SU-DHL-6 (cell line): ENCODE measurements around the gene TFF1.

Source experiments
- H2AFZ ChIP-seq: fragments of 200-600 bp; sonication (generic); 2 replicates; pipeline ENCODE4 v1.6.1; 2014; ENCODE audit warnings: low read depth, mild to moderate bottlenecking, moderate library complexity, mixed read lengths, antibody characterized with exemption, low read length; ENCODE audit not compliant: severe bottlenecking
- H3F3A ChIP-seq: fragments of 200-600 bp; shearing (Covaris generic); 2 replicates; pipeline ENCODE4 v1.6.0; 2016; ENCODE audit warnings: antibody characterized with exemption, mild to moderate bottlenecking; ENCODE audit not compliant: insufficient read depth
- H3K27ac ChIP-seq: fragments of 200-600 bp; sonication (generic); 2 replicates; pipeline ENCODE4 v1.5.1; 2016; ENCODE audit warnings: low read depth, mild to moderate bottlenecking, low read length, moderate library complexity, mixed read lengths
- H3K27me3 ChIP-seq: fragments of 200-600 bp; sonication (generic), shearing (Covaris generic); 2 replicates; pipeline ENCODE4 v1.6.0; 2014; ENCODE audit warnings: mild to moderate bottlenecking, low read length
- H3K36me3 ChIP-seq: fragments of 200-600 bp; sonication (generic); 2 replicates; pipeline ENCODE4 v1.6.1; 2014; ENCODE audit warnings: mild to moderate bottlenecking, low read length, mixed read lengths
- H3K4me2 ChIP-seq: fragments of 300-600, 200-600 bp; shearing (Covaris generic), sonication (generic); 2 replicates; pipeline ENCODE4 v1.6.0; 2014; ENCODE audit warnings: low read length, low read depth, mild to moderate bottlenecking; ENCODE audit not compliant: poor library complexity, severe bottlenecking
- H3K4me3 ChIP-seq: fragments of 200-600 bp; sonication (generic); 2 replicates; pipeline ENCODE4 v1.5.1; 2014; ENCODE audit warnings: antibody characterized with exemption, low read length, mild to moderate bottlenecking, mixed read lengths; ENCODE audit not compliant: insufficient read depth, poor library complexity, severe bottlenecking
- H3K79me2 ChIP-seq: fragments of 200-600 bp; sonication (generic); 2 replicates; pipeline ENCODE4 v1.6.1; 2014; ENCODE audit warnings: mild to moderate bottlenecking, low read length, moderate library complexity; ENCODE audit not compliant: insufficient read depth
- H3K9ac ChIP-seq: fragments of 200-600 bp; sonication (generic); 2 replicates; pipeline ENCODE4 v1.7.0; 2014; ENCODE audit warnings: mild to moderate bottlenecking, low read length
- H3K9me2 ChIP-seq: fragments of 200-600 bp; sonication (generic); replicated peaks from 2 replicates; pipeline ENCODE4 v1.6.1; 2014; ENCODE audit warnings: low read length; ENCODE audit not compliant: insufficient read depth
- H3K9me3 ChIP-seq: fragments of 200-600 bp; sonication (generic); 2 replicates; pipeline ENCODE4 v1.6.1; 2014; ENCODE audit warnings: low read length, mixed read lengths; ENCODE audit not compliant: insufficient read depth
- H4K20me1 ChIP-seq: fragments of 200-600 bp; sonication (generic); 2 replicates; pipeline ENCODE4 v1.6.1; 2014; ENCODE audit warnings: low read depth, mild to moderate bottlenecking, antibody characterized with exemption, low read length, moderate library complexity, mixed read lengths
- CTCF ChIP-seq: fragments of 200-600 bp; sonication (generic); IDR thresholded peaks from one replicate; pipeline ENCODE4 v1.5.1; 2017; ENCODE audit warnings: antibody characterized with exemption, mild to moderate bottlenecking, low read length, moderate library complexity; ENCODE audit not compliant: insufficient read depth, poor library complexity, severe bottlenecking
- EZH2phosphoT487 ChIP-seq: fragments of 200-600 bp; sonication (generic), shearing (Covaris generic); conservative IDR thresholded peaks from 2 replicates; pipeline ENCODE4 v1.6.1; 2018; ENCODE audit warnings: mild to moderate bottlenecking, antibody characterized with exemption, low read length, moderate library complexity, mixed read lengths

The TFF1 gene

DNA sequence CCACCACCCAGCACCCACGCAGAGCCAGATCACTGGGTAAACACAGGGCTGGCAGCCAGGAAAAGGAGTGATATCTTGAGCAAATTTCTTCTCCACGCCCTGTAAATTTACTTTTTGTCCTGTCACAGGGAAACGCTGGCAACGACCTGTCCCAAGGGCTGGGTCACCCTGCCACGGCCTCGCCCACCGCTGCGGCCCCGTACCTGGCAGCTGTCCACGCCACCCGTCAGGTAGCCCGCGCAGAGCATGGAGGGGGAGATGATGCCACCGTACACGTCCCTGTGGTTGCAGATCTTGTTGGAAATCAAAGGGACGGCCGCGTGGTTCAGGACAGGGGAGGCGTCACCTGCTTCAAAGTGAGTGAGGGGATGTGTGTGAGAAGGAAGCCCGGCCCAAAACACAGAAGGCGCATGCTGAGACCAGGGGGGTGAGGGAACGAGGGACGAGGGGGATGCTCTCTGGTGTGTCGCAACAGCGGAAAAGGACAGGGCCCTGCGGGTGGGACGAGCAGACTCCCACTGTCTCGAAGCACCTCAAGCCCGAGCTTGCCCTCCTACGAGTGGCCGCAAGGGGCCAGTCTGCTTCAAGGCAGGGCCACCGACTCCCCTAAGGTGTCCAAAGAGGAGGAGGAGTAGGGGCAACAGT, 10.1 kb upstream of the TFF1 start:
- Histone ChIP-seq H3K27me3 (no peaks in the 10 kb centered on the region), H3K4me2 (no peak overlapping the region), H2AFZ (no peak overlapping the region), H3K79me2 (no peaks in the 10 kb centered on the region), H3F3A (no peaks in the 10 kb centered on the region), H3K27ac (no peak overlapping the region), H3K9me3 (no peaks in the 10 kb centered on the region), H3K36me3 (no peaks in the 10 kb centered on the region), H4K20me1 (no peaks in the 10 kb centered on the region), H3K4me3 (no peak overlapping the region), H3K9ac (no peak overlapping the region), H3K9me2 (no peaks in the 10 kb centered on the region)
- TF ChIP-seq CTCF (no peak), EZH2phosphoT487 (no peak)

DNA sequence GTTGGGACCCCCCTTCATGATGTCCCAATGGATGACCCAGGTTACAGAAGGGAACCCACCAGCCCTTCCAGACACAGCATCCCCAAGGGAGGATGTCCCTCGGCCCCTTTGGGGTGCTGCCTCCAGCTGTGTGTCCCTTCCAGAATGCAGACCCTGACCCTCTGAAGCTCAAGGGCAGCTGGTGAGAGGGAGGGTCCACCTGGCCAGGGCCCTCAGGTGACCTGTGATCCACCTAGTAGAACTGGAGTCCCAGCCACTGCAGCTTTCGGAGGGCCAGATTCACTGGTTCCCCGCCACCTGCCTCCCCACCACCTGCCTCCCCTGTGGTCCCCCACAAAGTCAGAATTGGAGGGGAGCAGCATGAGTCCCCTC, 9.6 kb upstream of the TFF1 start:
- Histone ChIP-seq H4K20me1 (no peaks in the 10 kb centered on the region), H3F3A (no peaks in the 10 kb centered on the region), H3K79me2 (no peaks in the 10 kb centered on the region), H3K9me2 (no peaks in the 10 kb centered on the region), H3K4me2 (no peak overlapping the region), H3K27ac (no peak overlapping the region), H3K9ac (no peak overlapping the region), H2AFZ (no peak overlapping the region), H3K36me3 (no peaks in the 10 kb centered on the region), H3K9me3 (no peaks in the 10 kb centered on the region), H3K4me3 (no peak overlapping the region), H3K27me3 (no peaks in the 10 kb centered on the region)
- TF ChIP-seq EZH2phosphoT487 (no peak), CTCF (no peak)

GRCh38 chr21:42375506-42375905, 9.2 kb upstream of the TFF1 start:
- Histone ChIP-seq H3K79me2 (no peaks in the 10 kb centered on the region), H3F3A (no peaks in the 10 kb centered on the region), H3K4me2 (no peak overlapping the region), H3K9me3 (no peaks in the 10 kb centered on the region), H3K9me2 (no peaks in the 10 kb centered on the region), H3K4me3 (no peak overlapping the region), H4K20me1 (no peaks in the 10 kb centered on the region), H2AFZ (no peak overlapping the region), H3K36me3 (no peaks in the 10 kb centered on the region), H3K27ac (no peak overlapping the region), H3K27me3 (no peaks in the 10 kb centered on the region), H3K9ac (no peak overlapping the region)
- TF ChIP-seq CTCF (no peak), EZH2phosphoT487 (no peak)
